Breast epithelium (tissue), 3 donors: ENCODE results near the gene EHMT2.

ENCODE experiments used
- CTCF ChIP-seq, 3 donors: fragments of 450-650 bp; IDR thresholded peaks; one replicate each; pipeline ENCODE4 v1.5.1; 2016 to 2017; ENCODE audit warnings: antibody characterized with exemption in 3 of 3, mild to moderate bottlenecking in 3 of 3, moderate library complexity in 3 of 3
- POLR2A ChIP-seq: fragments of 450-650 bp; IDR thresholded peaks from one replicate; pipeline ENCODE4 v1.6.1; 2016; ENCODE audit warnings: antibody characterized with exemption, mild to moderate bottlenecking, moderate library complexity

GRCh38 chr6:31886541-31886991 is 10.9 kb downstream of the EHMT2 start:
- TF ChIP-seq CTCF (IDR thresholded peaks at IDR 0.05) = no peak
- TF ChIP-seq POLR2A = no peak
